Spleen (tissue), 11 donors: Measurements from ENCODE around the gene GRN. TPM values are rescaled to one million over a fixed set of nuclear protein-coding genes. Genes with fewer than 3 reads are reported as not detected.

Experiments
- DNase-seq: peaks from one replicate; pipeline ENCODE4 v3.0.0-alpha.2; 2020
- H3K27ac ChIP-seq, 8 donors: fragments of 200-600 bp; sonication (generic) in 7 of 8; 1 replicate in 4 of 8; 2 replicates in 4 of 8; pipeline versions ENCODE4 v1.5.0 to v1.8.0; 2016 to 2021; ENCODE audit warnings: inconsistent platforms in 4 of 8, mild to moderate bottlenecking in 4 of 8, moderate library complexity in 1 of 8
- H3K27me3 ChIP-seq, 7 donors: fragments of 200-600 bp; sonication (generic) in 6 of 7; replicated peaks in 1 of 7; 1 replicate in 4 of 7; 2 replicates in 3 of 7; pipeline versions ENCODE4 v1.5.0 to v1.8.0; 2016 to 2021; ENCODE audit warnings: inconsistent platforms in 3 of 7, mild to moderate bottlenecking in 1 of 7
- H3K36me3 ChIP-seq, 6 donors: fragments of 200-600 bp; sonication (generic) in 5 of 6; 1 replicate in 4 of 6; 2 replicates in 2 of 6; pipeline versions ENCODE4 v1.5.0 to v1.8.0; 2016 to 2021; ENCODE audit warnings: inconsistent platforms in 2 of 6
- H3K4me1 ChIP-seq, 6 donors: fragments of 200-600 bp; sonication (generic) in 5 of 6; 1 replicate in 3 of 6; 2 replicates in 3 of 6; pipeline versions ENCODE4 v1.5.0 to v1.8.0; 2016 to 2021; ENCODE audit warnings: inconsistent platforms in 3 of 6
- H3K4me3 ChIP-seq, 8 donors: fragments of 200-600 bp; sonication (generic) in 7 of 8; 1 replicate in 4 of 8; 2 replicates in 4 of 8; pipeline versions ENCODE4 v1.5.0 to v1.8.0; 2016 to 2021; ENCODE audit warnings: inconsistent platforms in 4 of 8, mild to moderate bottlenecking in 4 of 8, moderate library complexity in 2 of 8
- H3K9me3 ChIP-seq, 8 donors: fragments of 200-600 bp; sonication (generic) in 7 of 8; 1 replicate in 4 of 8; 2 replicates in 4 of 8; pipeline versions ENCODE4 v1.5.0 to v1.8.0; 2016 to 2021; ENCODE audit warnings: inconsistent platforms in 4 of 8
- POLR2A ChIP-seq, 3 donors: fragments of 450-650 bp; IDR thresholded peaks; one replicate each; pipeline ENCODE4 v1.5.1; 2017; ENCODE audit warnings: antibody characterized with exemption in 3 of 3, mild to moderate bottlenecking in 1 of 3
- POLR2AphosphoS5 ChIP-seq, 3 donors: sonication (generic); formaldehyde crosslinking; IDR thresholded peaks; one replicate each; pipeline ENCODE4 v1.5.1; 2017; ENCODE audit warnings: antibody characterized with exemption in 3 of 3
- WGBS, 5 donors: extraction: QIAGEN DNeasy Blood & Tissue Kit in 3 of 5; methylation state at CpG; one replicate each; pipeline versions ENCODE4 v1.1.5 to v1.1.7; 2013 to 2018; 5-methylcytosine and 5-hydroxymethylcytosine counted together
- intact Hi-C: fragments of 100-400 bp; cut with DNase I; formaldehyde crosslinking; loops from one replicate; pipeline ENCODE4 v1.15.0; 2023; ENCODE audit warnings: low total_unique reads
- polyA plus RNA-seq, 3 donors: library from polyadenylated mRNA; stranded (reverse); fragments of 200-250 nt; gene quantifications; one replicate each; pipeline ENCODE4 v1.2.1, GENCODE V29; 2013
- total RNA-seq, 7 donors: library from RNA; depleted of rRNA in 3 of 7; stranded (reverse); fragments of >200 nt in 3 of 7; fragmentation: NEBNext Ultra II Directional in 4 of 7; extraction: Animal tissue kit (Norgen Biotek cat#: 25700) in 4 of 7; gene quantifications; one replicate each; pipeline versions ENCODE4 v1.1.0 to v1.2.1, GENCODE V29; 2016 to 2021
- TF ChIP-seq, protein P1 (sequence below), 11 experiments: fragments of 200-600 bp in 7 of 11; fragments of 450-650 bp in 4 of 11; sonication (generic) in 4 of 11; IDR thresholded peaks in 8 of 11; conservative IDR thresholded peaks in 3 of 11; 1 replicate in 7 of 11; 2 replicates in 4 of 11; pipeline versions ENCODE4 v1.4.0 to v1.8.0; 2016 to 2021; ENCODE audit warnings: antibody characterized with exemption in 11 of 11, inconsistent platforms in 4 of 11, mild to moderate bottlenecking in 1 of 11
- donor health status: healthy with polysubstance abuse.
- donor health status: DM: no; HTN: no; CAD: no; lungs with moderate emphysema.
- donor health status: DM: no; HTN: no; CAD: no.
- donor health status: Bipolar disorder and iron deficiency.
- donor health status: healthy.
- donor health status: DM: no; HTN: no; CAD: no.
- donor health status: DM: yes; HTN: yes; CAD: no.

Gene GRN
- total and polyA plus RNA-seq, 10 donors = 135 to 896 (median 512) TPM

GRCh38 chr17:44351961-44352827 is 7.1 kb downstream of the GRN start:
- WGBS, 5 donors = 81 to 89% (median 85%) methylated on average over 5 to 36 of the region's 36 CpGs
- Histone ChIP-seq H3K27me3 (peaks cover 0 to 7% (median 0%) of the 10 kb centered on the region in 7 donors), H3K27ac (no peak overlapping the region), H3K4me1 (peaks cover 16 to 67% (median 50%) of the 10 kb centered on the region in 6 donors), H3K4me3 (no peak overlapping the region), H3K36me3 (peaks cover 0 to 54% (median 44%) of the 10 kb centered on the region in 6 donors), H3K9me3 (no peaks in the 10 kb centered on the region)
- TF ChIP-seq POLR2A (IDR thresholded peaks at IDR 0.05) (no peak), POLR2AphosphoS5 (IDR thresholded peaks at IDR 0.05) (peak in 1 of 3 donors; percentile 56)
- TF ChIP-seq, protein P1, sequence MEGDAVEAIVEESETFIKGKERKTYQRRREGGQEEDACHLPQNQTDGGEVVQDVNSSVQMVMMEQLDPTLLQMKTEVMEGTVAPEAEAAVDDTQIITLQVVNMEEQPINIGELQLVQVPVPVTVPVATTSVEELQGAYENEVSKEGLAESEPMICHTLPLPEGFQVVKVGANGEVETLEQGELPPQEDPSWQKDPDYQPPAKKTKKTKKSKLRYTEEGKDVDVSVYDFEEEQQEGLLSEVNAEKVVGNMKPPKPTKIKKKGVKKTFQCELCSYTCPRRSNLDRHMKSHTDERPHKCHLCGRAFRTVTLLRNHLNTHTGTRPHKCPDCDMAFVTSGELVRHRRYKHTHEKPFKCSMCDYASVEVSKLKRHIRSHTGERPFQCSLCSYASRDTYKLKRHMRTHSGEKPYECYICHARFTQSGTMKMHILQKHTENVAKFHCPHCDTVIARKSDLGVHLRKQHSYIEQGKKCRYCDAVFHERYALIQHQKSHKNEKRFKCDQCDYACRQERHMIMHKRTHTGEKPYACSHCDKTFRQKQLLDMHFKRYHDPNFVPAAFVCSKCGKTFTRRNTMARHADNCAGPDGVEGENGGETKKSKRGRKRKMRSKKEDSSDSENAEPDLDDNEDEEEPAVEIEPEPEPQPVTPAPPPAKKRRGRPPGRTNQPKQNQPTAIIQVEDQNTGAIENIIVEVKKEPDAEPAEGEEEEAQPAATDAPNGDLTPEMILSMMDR (IDR thresholded peaks at IDR 0.05 in 8 of 11, conservative IDR thresholded peaks at IDR 0.05 in 3 of 11) = no peak
- intact Hi-C loops = no loop called here
- no peak for DNase-seq

DNA sequence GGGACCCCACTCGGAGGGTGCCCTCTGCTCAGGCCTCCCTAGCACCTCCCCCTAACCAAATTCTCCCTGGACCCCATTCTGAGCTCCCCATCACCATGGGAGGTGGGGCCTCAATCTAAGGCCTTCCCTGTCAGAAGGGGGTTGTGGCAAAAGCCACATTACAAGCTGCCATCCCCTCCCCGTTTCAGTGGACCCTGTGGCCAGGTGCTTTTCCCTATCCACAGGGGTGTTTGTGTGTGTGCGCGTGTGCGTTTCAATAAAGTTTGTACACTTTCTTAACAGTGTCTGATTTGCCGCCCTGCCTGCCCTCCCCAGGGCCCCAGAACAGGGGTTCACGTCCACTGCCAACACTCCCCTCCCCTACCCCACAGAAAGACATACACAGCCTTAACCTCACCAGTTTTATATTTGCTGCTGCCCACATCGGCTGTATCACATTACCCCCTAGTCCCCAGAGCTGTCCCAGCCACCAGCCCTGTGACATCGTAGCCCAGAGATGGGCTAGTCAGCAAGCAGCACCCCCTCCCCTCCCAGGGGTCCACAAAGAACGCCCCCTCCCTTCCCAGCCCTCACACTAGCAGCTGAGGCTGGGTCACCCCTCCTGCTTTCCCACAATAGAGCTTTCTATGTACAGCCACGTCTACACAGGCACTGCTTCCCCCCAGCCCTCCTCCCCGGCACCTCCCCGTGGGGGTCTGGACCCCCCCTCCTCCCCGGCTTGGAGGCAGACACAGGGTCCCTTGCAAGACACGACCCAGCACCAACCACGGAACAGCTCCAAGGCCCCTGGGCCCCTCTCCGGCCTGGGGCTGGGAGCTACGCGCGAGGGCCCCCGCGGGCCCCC is 7.9 kb downstream of the GRN start:
- WGBS, 5 donors = 56 to 66% (median 62%) methylated on average over 14 to 22 of the region's 22 CpGs

GRCh38 chr17:44353672-44354331 is 8.7 kb downstream of the GRN start:
- WGBS, 5 donors = 24 to 62% (median 34%) methylated on average over 21 to 98 of the region's 98 CpGs
- Histone ChIP-seq H3K4me3 (peak overlapping the region in 7 of 8 donors; percentile 30 to 71 (median 36)), H3K27me3 (peaks cover 0 to 7% (median 0%) of the 10 kb centered on the region in 7 donors), H3K36me3 (peaks cover 0 to 48% (median 43%) of the 10 kb centered on the region in 6 donors), H3K4me1 (peaks cover 3 to 51% (median 34%) of the 10 kb centered on the region in 6 donors), H3K9me3 (no peaks in the 10 kb centered on the region), H3K27ac (peak overlapping the region in 2 of 8 donors; percentile 24 to 31)
- DNase-seq = peak; percentile 83
- intact Hi-C loops = no loop called here
- no peak for TF ChIP-seq POLR2A (IDR thresholded peaks at IDR 0.05)
- TF ChIP-seq, protein P1 (IDR thresholded peaks at IDR 0.05 in 8 of 11, conservative IDR thresholded peaks at IDR 0.05 in 3 of 11) = no peak
- TF ChIP-seq POLR2AphosphoS5 (IDR thresholded peaks at IDR 0.05) = no peak

More for the DNA sequence above, 7.9 kb downstream of the GRN start:
- Histone ChIP-seq H3K4me1 (peaks cover 10 to 58% (median 41%) of the 10 kb centered on the region in 6 donors), H3K27ac (peak overlapping the region in 1 of 8 donors; percentile 31), H3K4me3 (peak overlapping the region in 7 of 8 donors; percentile 20 to 71 (median 36)), H3K9me3 (no peaks in the 10 kb centered on the region), H3K27me3 (peaks cover 0 to 7% (median 0%) of the 10 kb centered on the region in 7 donors), H3K36me3 (peaks cover 0 to 54% (median 44%) of the 10 kb centered on the region in 6 donors)
- intact Hi-C loops = no loop called here
- DNase-seq = no peak
- TF ChIP-seq POLR2A (IDR thresholded peaks at IDR 0.05) (no peak), POLR2AphosphoS5 (IDR thresholded peaks at IDR 0.05) (peak in 1 of 3 donors; percentile 5)
- TF ChIP-seq, protein P1 (IDR thresholded peaks at IDR 0.05 in 8 of 11, conservative IDR thresholded peaks at IDR 0.05 in 3 of 11) = no peak
